ENCODE measurements around the gene PARVG.

The PARVG gene

DNA sequence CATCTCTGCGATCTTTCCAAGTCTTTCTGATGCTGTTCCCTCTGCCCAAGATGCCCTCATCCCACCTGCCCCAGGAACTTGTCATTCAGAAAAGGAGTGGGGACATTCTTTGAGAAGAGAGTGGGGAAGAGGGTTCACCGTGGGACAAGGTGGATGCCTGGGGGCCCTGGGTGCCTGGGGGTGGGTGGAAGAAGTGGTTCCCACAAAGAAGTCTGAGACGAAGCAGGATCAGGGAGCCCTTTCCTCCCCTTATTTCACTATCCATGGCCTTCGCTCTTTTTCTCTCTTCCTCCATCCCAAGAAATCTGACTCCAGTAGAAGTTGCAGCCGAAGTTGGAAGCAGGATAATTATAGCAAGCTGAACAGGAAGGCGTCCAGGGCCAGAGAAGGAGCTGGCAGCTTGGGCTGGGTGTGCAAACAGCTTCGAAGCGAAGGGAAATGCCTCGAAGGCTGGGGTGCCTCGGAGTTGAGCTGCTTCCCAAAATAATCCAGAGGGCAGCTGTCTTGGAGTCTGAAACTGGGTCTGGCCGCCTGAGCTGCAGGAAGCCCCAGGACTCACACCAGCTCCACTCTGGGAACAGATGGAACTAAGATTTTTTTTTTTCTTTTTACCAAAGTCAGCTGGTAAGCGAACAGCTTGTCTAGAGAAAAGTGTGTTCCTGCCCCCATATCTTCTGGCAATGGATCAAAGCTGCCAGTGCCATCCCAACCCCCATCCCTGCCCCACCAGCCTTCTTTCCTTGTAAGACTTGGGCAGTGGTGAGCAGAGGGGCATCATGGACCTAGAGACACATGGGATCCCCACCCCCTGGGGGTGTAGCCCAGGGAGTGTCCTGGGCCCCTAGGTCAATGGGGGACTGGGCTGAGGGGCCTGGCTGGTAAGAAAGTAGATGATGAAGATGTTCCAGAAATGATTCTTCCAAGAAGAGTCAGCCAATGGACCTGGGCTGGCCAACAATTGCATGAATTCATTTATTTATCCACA, 31.5 kb downstream of the PARVG start:
- H4K20me1 ChIP-seq (ENCODE audit: low read depth, low read length): no peaks in the 10 kb centered on the region
- H3F3A ChIP-seq (ENCODE audit: insufficient read depth): no peaks in the 10 kb centered on the region
- no peak overlapping the region for H3K27ac ChIP-seq (ENCODE audit: low read depth, low read length)
- no peak overlapping the region for H3K4me2 ChIP-seq (ENCODE audit: low read depth, low read length, poor library complexity, severe bottlenecking)
- no peaks in the 10 kb centered on the region for H3K36me3 ChIP-seq (ENCODE audit: low read length)
- no peak overlapping the region for H3K4me3 ChIP-seq (ENCODE audit: insufficient read depth, low read length, poor library complexity, severe bottlenecking)
- no peak overlapping the region for H3K9ac ChIP-seq (ENCODE audit: low read length)
- H3K9me2 ChIP-seq (replicated peaks; ENCODE audit: insufficient read depth, low read length): no peaks in the 10 kb centered on the region
- no peaks in the 10 kb centered on the region for H3K9me3 ChIP-seq (ENCODE audit: insufficient read depth, low read length)
- H3K27me3 ChIP-seq (ENCODE audit: low read length): no peaks in the 10 kb centered on the region
- TF ChIP-seq, protein P1, sequence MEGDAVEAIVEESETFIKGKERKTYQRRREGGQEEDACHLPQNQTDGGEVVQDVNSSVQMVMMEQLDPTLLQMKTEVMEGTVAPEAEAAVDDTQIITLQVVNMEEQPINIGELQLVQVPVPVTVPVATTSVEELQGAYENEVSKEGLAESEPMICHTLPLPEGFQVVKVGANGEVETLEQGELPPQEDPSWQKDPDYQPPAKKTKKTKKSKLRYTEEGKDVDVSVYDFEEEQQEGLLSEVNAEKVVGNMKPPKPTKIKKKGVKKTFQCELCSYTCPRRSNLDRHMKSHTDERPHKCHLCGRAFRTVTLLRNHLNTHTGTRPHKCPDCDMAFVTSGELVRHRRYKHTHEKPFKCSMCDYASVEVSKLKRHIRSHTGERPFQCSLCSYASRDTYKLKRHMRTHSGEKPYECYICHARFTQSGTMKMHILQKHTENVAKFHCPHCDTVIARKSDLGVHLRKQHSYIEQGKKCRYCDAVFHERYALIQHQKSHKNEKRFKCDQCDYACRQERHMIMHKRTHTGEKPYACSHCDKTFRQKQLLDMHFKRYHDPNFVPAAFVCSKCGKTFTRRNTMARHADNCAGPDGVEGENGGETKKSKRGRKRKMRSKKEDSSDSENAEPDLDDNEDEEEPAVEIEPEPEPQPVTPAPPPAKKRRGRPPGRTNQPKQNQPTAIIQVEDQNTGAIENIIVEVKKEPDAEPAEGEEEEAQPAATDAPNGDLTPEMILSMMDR (IDR thresholded peaks at IDR 0.05; ENCODE audit: insufficient read depth, low read length, poor library complexity, severe bottlenecking): no peak
- TF ChIP-seq EZH2phosphoT487 (conservative IDR thresholded peaks at IDR 0.05; ENCODE audit: low read length): no peak
- H2AFZ ChIP-seq (ENCODE audit: low read depth, low read length, severe bottlenecking): no peak overlapping the region
- no peaks in the 10 kb centered on the region for H3K79me2 ChIP-seq (ENCODE audit: insufficient read depth, low read length)

DNA sequence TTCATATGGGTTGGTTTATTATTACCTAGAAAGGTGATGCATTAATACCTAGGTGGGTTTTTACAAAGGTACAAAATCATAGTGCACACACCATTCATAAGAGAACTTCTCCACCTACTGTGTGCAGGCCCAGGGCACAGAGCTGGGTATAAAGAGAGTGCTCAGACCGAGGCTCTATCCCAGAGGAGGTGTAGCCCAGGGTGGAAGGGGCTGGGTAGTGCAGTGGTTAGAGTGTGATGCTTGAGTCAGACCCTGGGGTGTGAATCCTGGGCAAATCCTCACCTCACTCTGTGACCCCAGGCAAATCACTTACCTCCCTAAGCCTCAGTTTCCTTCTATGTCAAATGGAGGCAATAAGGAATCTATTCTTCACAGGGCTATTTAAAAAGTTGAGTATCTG, 32.2 kb downstream of the PARVG start:
- no peak overlapping the region for H3K4me2 ChIP-seq (ENCODE audit: low read depth, low read length, poor library complexity, severe bottlenecking)
- H3F3A ChIP-seq (ENCODE audit: insufficient read depth): no peaks in the 10 kb centered on the region
- H3K9ac ChIP-seq (ENCODE audit: low read length): no peak overlapping the region
- H3K4me3 ChIP-seq (ENCODE audit: insufficient read depth, low read length, poor library complexity, severe bottlenecking): no peak overlapping the region
- H3K27ac ChIP-seq (ENCODE audit: low read depth, low read length): no peak overlapping the region
- H2AFZ ChIP-seq (ENCODE audit: low read depth, low read length, severe bottlenecking): no peak overlapping the region
- H3K9me3 ChIP-seq (ENCODE audit: insufficient read depth, low read length): no peaks in the 10 kb centered on the region
- no peaks in the 10 kb centered on the region for H4K20me1 ChIP-seq (ENCODE audit: low read depth, low read length)
- TF ChIP-seq EZH2phosphoT487 (conservative IDR thresholded peaks at IDR 0.05; ENCODE audit: low read length): no peak
- TF ChIP-seq, protein P1 (IDR thresholded peaks at IDR 0.05; ENCODE audit: insufficient read depth, low read length, poor library complexity, severe bottlenecking): no peak
- no peaks in the 10 kb centered on the region for H3K36me3 ChIP-seq (ENCODE audit: low read length)
- no peaks in the 10 kb centered on the region for H3K9me2 ChIP-seq (replicated peaks; ENCODE audit: insufficient read depth, low read length)
- H3K79me2 ChIP-seq (ENCODE audit: insufficient read depth, low read length): no peaks in the 10 kb centered on the region
- H3K27me3 ChIP-seq (ENCODE audit: low read length): no peaks in the 10 kb centered on the region

DNA sequence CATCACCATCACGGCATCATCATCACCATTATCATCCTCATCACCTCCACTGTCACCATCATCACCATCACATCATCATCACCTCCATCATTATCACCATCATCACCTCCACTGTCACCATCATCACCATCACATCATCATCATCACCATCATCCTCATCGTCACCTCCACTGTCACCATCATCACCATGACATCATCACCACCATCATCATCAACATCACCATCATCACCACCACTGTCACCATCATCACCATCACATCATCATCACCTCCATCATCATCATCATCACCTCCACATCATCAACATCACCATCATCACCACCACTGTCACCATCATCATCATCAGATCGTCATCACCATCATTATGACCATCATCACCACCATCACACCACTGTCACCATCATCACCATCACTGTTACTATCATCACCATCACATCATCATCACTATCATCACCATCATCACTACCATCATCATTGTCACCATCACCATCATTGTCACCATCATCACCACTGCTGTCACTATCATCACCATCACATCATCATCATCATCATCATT, 32.8 kb downstream of the PARVG start:
- no peak overlapping the region for H3K4me3 ChIP-seq (ENCODE audit: insufficient read depth, low read length, poor library complexity, severe bottlenecking)
- H3K79me2 ChIP-seq (ENCODE audit: insufficient read depth, low read length): no peaks in the 10 kb centered on the region
- no peak overlapping the region for H3K9ac ChIP-seq (ENCODE audit: low read length)
- H3K27ac ChIP-seq (ENCODE audit: low read depth, low read length): no peak overlapping the region
- no peaks in the 10 kb centered on the region for H4K20me1 ChIP-seq (ENCODE audit: low read depth, low read length)
- no peak overlapping the region for H3K4me2 ChIP-seq (ENCODE audit: low read depth, low read length, poor library complexity, severe bottlenecking)
- no peaks in the 10 kb centered on the region for H3K9me3 ChIP-seq (ENCODE audit: insufficient read depth, low read length)
- no peaks in the 10 kb centered on the region for H3K9me2 ChIP-seq (replicated peaks; ENCODE audit: insufficient read depth, low read length)
- H3F3A ChIP-seq (ENCODE audit: insufficient read depth): no peaks in the 10 kb centered on the region
- H3K36me3 ChIP-seq (ENCODE audit: low read length): no peaks in the 10 kb centered on the region
- no peak overlapping the region for H2AFZ ChIP-seq (ENCODE audit: low read depth, low read length, severe bottlenecking)
- no peak for TF ChIP-seq EZH2phosphoT487 (conservative IDR thresholded peaks at IDR 0.05; ENCODE audit: low read length)
- TF ChIP-seq, protein P1 (IDR thresholded peaks at IDR 0.05; ENCODE audit: insufficient read depth, low read length, poor library complexity, severe bottlenecking): no peak
- no peaks in the 10 kb centered on the region for H3K27me3 ChIP-seq (ENCODE audit: low read length)

Measured in SU-DHL-6 (cell line).